Measurements from ENCODE around the gene SARDH. TPM values are rescaled to one million over a fixed set of nuclear protein-coding genes. Genes with fewer than 3 reads are reported as not detected.

SARDH gene
- total and polyA plus RNA-seq, 2 of the 8 experiments (the other 6 are each of a cell fraction or from before 2014, with no cell fraction given) = 6.4 to 7.4 TPM

DNA sequence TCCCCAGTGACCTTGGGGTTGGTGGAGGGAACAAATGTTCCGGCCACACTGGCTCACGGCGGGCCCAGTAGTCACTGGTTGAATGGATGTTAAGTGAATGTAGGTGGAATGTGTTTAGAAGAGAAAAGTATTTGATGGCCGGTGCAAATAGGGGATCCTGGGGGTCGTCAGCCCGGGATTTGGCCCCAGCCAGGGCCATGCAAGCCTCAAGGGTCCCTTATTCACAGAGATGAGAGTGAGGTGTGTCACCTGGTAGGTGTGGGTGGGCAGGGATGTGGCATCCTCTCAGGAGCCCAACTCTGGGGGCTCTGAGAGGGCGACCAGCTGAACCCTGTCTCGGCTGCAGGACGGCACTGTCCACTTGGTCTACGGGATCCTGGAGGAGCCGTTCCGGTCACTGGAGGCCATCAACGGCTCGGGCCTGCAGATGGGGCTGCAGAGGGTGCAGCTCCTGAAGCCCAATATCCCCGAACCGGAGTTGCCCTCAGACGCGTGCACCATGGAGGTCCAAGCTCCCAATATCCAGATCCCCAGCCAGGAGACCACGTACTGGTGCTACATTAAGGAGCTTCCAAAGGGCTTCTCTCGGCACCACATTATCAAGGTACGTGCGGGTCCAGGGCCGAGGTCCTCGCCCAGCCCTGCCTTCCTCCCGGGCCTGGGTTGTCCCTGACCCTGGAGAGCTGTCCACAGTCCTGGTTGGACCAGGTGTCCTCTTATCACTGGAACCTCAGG is 96.1 kb downstream of the SARDH start (continued):
- TF ChIP-seq HDAC6 (IDR thresholded peaks at IDR 0.05; ENCODE audit: low read depth, low read length) = no peak
